Activated T-cell treated with anti-CD3 and anti-CD28 coated beads, Interleukin-2, amount 50 U/mL, for 48 hours (primary cell): ENCODE results near the gene MGST2.
A peak's percentile ranks its signal among the peaks of the same experiment; 100 is the strongest.

Source experiments
- DNase-seq, 2 experiments: peaks; one replicate each; pipeline ENCODE4 v3.0.0-alpha.2; 2020

Gene MGST2

GRCh38 chr4:139645458-139645857 is 20.2 kb upstream of the MGST2 start:
- DNase-seq: no peak

- no peak for DNase-seq
These were observed 18.4 kb upstream of the MGST2 start for GRCh38 chr4:139647184-139647583.

- no peak for DNase-seq
These were observed 17.7 kb upstream of the MGST2 start for GRCh38 chr4:139647952-139648351.

GRCh38 chr4:139651282-139652194 is 14.1 kb upstream of the MGST2 start:
- peak; percentile 72 to 76 for DNase-seq

GRCh38 chr4:139654516-139654915 is 11.1 kb upstream of the MGST2 start:
- no peak for DNase-seq

- DNase-seq: peak in 1 of 2 experiments; percentile 24
These were observed 10.5 kb upstream of the MGST2 start for GRCh38 chr4:139655116-139655515.

- peak; percentile 45 to 55 for DNase-seq
These were observed 8.8 kb upstream of the MGST2 start for GRCh38 chr4:139656614-139657486.

GRCh38 chr4:139658185-139658584 is 7.4 kb upstream of the MGST2 start:
- DNase-seq: peak; percentile 20 to 35

GRCh38 chr4:139658586-139659382 is 6.8 kb upstream of the MGST2 start:
- DNase-seq: no peak

- no peak for DNase-seq
These were observed 5.7 kb upstream of the MGST2 start for GRCh38 chr4:139659735-139660424.

GRCh38 chr4:139660568-139661043 is 5.0 kb upstream of the MGST2 start:
- no peak for DNase-seq

- no peak for DNase-seq
These were observed 2.0 kb upstream of the MGST2 start for GRCh38 chr4:139663561-139664138.

- no peak for DNase-seq
These were observed 1.2 kb upstream of the MGST2 start for GRCh38 chr4:139664442-139664841.

GRCh38 chr4:139665079-139665689 is 435 bp upstream of the MGST2 start:
- no peak for DNase-seq

- DNase-seq: peak in 1 of 2 experiments; percentile 22
These were observed 1.2 kb downstream of the MGST2 start for GRCh38 chr4:139666735-139667281.

- no peak for DNase-seq
These were observed 2.4 kb downstream of the MGST2 start for GRCh38 chr4:139668036-139668435.

GRCh38 chr4:139668658-139669201 is 3.1 kb downstream of the MGST2 start:
- DNase-seq: no peak

- DNase-seq: no peak
These were observed 3.7 kb downstream of the MGST2 start for GRCh38 chr4:139669335-139669734.

GRCh38 chr4:139669890-139670289 is 4.3 kb downstream of the MGST2 start:
- no peak for DNase-seq

GRCh38 chr4:139670775-139671174 is 5.2 kb downstream of the MGST2 start:
- DNase-seq: no peak

- DNase-seq: no peak
These were observed 6.6 kb downstream of the MGST2 start for GRCh38 chr4:139672215-139672614.
